NT2/D1 (cell line): ENCODE measurements around the gene IFNG.

Experiments
- SUZ12 ChIP-seq: IDR thresholded peaks from 2 replicates; pipeline ENCODE4 v1.6.1; 2011; ENCODE audit not compliant: insufficient read length, insufficient read depth; ENCODE audit errors: extremely low read depth
- ZNF274 ChIP-seq: IDR thresholded peaks from 2 replicates; pipeline ENCODE4 v1.6.1; 2011; ENCODE audit warnings: mild to moderate bottlenecking, low read depth, low read length

DNA sequence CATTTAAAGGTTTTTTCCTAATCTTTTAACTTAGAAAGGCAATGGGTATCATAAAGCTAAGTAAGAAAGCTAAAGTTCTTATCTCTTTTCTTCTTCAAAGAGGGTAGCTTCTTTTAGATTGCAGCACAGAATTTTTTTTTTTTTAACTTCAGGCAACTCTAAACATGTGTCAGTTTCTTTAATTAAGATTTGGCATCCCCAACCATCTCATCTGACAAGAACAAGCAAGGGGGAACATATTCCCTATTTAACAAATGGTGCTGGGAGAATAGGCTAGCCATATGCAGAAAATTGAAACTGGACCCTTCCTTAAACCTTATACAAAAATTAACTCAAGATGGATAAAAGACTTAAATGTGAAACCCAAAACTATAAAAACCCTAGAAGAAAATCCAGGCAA lies 14.3 kb upstream of the IFNG start:
- TF ChIP-seq ZNF274, result no peak
- no peak for TF ChIP-seq SUZ12
